Measurements from ENCODE around the gene OSM.

DNA sequence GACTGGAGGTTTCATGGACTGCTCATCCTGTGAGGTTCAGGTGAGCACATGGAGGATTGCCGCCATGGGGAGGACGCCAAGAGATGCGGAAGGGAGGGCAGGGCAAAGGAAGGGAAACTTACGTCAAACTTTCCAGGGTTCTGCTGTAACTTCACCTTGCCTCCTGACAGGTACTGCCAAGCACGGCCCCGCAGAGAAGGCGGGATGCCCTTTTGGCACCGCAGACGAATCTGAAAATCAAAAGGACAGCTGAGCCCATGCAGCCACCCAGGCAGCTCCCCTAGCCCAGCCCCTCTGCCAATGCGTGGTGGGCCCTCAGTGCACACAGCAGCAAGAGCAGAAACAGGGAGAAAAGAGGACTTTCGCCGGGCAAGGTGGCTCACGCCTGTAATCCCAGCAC, 32.7 kb upstream of the OSM start:
- TF ChIP-seq EP300 (IDR thresholded peaks at IDR 0.05) (no peak), POLR2AphosphoS5 (IDR thresholded peaks at IDR 0.05) (no peak)
- TF ChIP-seq, protein P1, sequence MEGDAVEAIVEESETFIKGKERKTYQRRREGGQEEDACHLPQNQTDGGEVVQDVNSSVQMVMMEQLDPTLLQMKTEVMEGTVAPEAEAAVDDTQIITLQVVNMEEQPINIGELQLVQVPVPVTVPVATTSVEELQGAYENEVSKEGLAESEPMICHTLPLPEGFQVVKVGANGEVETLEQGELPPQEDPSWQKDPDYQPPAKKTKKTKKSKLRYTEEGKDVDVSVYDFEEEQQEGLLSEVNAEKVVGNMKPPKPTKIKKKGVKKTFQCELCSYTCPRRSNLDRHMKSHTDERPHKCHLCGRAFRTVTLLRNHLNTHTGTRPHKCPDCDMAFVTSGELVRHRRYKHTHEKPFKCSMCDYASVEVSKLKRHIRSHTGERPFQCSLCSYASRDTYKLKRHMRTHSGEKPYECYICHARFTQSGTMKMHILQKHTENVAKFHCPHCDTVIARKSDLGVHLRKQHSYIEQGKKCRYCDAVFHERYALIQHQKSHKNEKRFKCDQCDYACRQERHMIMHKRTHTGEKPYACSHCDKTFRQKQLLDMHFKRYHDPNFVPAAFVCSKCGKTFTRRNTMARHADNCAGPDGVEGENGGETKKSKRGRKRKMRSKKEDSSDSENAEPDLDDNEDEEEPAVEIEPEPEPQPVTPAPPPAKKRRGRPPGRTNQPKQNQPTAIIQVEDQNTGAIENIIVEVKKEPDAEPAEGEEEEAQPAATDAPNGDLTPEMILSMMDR (IDR thresholded peaks at IDR 0.05): no peak

Measured in gastroesophageal sphincter (tissue), 3 donors.